SK-N-MC (cell line): Measurements from ENCODE around the gene EFNA4.

Experiments used
- EZH2 ChIP-seq: fragments of 200-600 bp; sonication (generic); IDR thresholded peaks from one replicate; pipeline ENCODE4 v1.6.1; 2017; ENCODE audit warnings: antibody characterized with exemption
- POLR2AphosphoS5 ChIP-seq: IDR thresholded peaks from 2 replicates; pipeline ENCODE4 v1.6.1; 2012; ENCODE audit warnings: mild to moderate bottlenecking, low read depth, low read length, borderline replicate concordance

GRCh38 chr1:155040358-155041093 lies 23.0 kb upstream of the EFNA4 start:
- TF ChIP-seq EZH2 (no peak), POLR2AphosphoS5 (no peak)
